Tibial artery (tissue), 4 donors: ENCODE results near the gene CYTH1.
A peak's percentile ranks its signal among the peaks of the same experiment; 100 is the strongest.

Source experiments
- DNase-seq, 2 donors: peaks; one replicate each; pipeline ENCODE4 v3.0.0-alpha.2; 2019
- H3K27ac ChIP-seq, 2 donors: fragments of 200-600 bp; sonication (generic) in 1 of 2; 1 replicate in 1 of 2; 2 replicates in 1 of 2; pipeline ENCODE4 v1.5.1; 2018 to 2019; ENCODE audit warnings: mild to moderate bottlenecking in 1 of 2
- H3K27me3 ChIP-seq, 2 donors: fragments of 200-600 bp; sonication (generic) in 1 of 2; one replicate each; pipeline versions ENCODE4 v1.5.1 to v1.6.0; 2016 to 2019
- H3K36me3 ChIP-seq, 3 donors: fragments of 200-600 bp; sonication (generic) in 2 of 3; one replicate each; pipeline ENCODE4 v1.5.1; 2016 to 2019; ENCODE audit warnings: mild to moderate bottlenecking in 2 of 3
- H3K4me1 ChIP-seq, 4 donors: fragments of 200-600 bp; sonication (generic) in 2 of 4; 1 replicate in 3 of 4; 2 replicates in 1 of 4; pipeline ENCODE4 v1.5.1; 2016 to 2019
- H3K4me3 ChIP-seq, 2 donors: fragments of 200-600 bp; sonication (generic) in 1 of 2; 1 replicate in 1 of 2; 2 replicates in 1 of 2; pipeline ENCODE4 v1.5.1; 2018 to 2019; ENCODE audit warnings: mild to moderate bottlenecking in 2 of 2
- H3K9me3 ChIP-seq, 3 donors: fragments of 200-600 bp; sonication (generic) in 1 of 3; one replicate each; pipeline ENCODE4 v1.5.1; 2016 to 2019
- CTCF ChIP-seq, 2 experiments: fragments of 200-600 bp in 1 of 2; fragments of 450-650 bp in 1 of 2; IDR thresholded peaks; one replicate each; pipeline ENCODE4 v1.5.1; 2017 to 2019; ENCODE audit warnings: antibody characterized with exemption in 2 of 2, mild to moderate bottlenecking in 1 of 2, moderate library complexity in 1 of 2
- intact Hi-C: fragments of 100-400 bp; cut with DNase I; formaldehyde crosslinking; loops from one replicate; pipeline ENCODE4 v1.15.0; 2023; ENCODE audit warnings: low total_unique reads

CYTH1 gene

GRCh38 chr17:78726513-78726912 is 55.6 kb downstream of the CYTH1 start:
- H3K27ac ChIP-seq: no peak overlapping the region
- TF ChIP-seq CTCF (IDR thresholded peaks at IDR 0.05): no peak
- H3K4me3 ChIP-seq: no peak overlapping the region
- no peak for DNase-seq
- no peaks in the 10 kb centered on the region for H3K27me3 ChIP-seq
- intact Hi-C loops: no loop called here
- H3K9me3 ChIP-seq: no peaks in the 10 kb centered on the region
- no peaks in the 10 kb centered on the region for H3K36me3 ChIP-seq
- peaks cover 0 to 36% (median 33%) of the 10 kb centered on the region in 4 donors for H3K4me1 ChIP-seq

- DNase-seq: no peak
- no peak for TF ChIP-seq CTCF (IDR thresholded peaks at IDR 0.05)
- Histone ChIP-seq H3K4me3 (no peak overlapping the region), H3K27ac (no peak overlapping the region), H3K9me3 (no peaks in the 10 kb centered on the region), H3K36me3 (no peaks in the 10 kb centered on the region), H3K27me3 (no peaks in the 10 kb centered on the region), H3K4me1 (peaks cover 0 to 42% (median 37%) of the 10 kb centered on the region in 4 donors)
- intact Hi-C loops: no loop called here
Measured at GRCh38 chr17:78725448-78726021, 56.5 kb downstream of the CYTH1 start.

GRCh38 chr17:78724999-78725398 is 57.1 kb downstream of the CYTH1 start:
- DNase-seq: no peak
- Histone ChIP-seq H3K27ac (no peak overlapping the region), H3K9me3 (no peaks in the 10 kb centered on the region), H3K36me3 (no peaks in the 10 kb centered on the region), H3K4me3 (no peak overlapping the region), H3K27me3 (no peaks in the 10 kb centered on the region), H3K4me1 (peaks cover 0 to 42% (median 37%) of the 10 kb centered on the region in 4 donors)
- intact Hi-C loops: no loop called here
- TF ChIP-seq CTCF (IDR thresholded peaks at IDR 0.05): no peak

GRCh38 chr17:78724544-78724943 is 57.5 kb downstream of the CYTH1 start:
- Histone ChIP-seq H3K4me3 (no peak overlapping the region), H3K4me1 (peaks cover 0 to 42% (median 37%) of the 10 kb centered on the region in 4 donors), H3K9me3 (no peaks in the 10 kb centered on the region)

GRCh38 chr17:78723957-78724356 is 58.1 kb downstream of the CYTH1 start:
- intact Hi-C loops: no loop called here
- Histone ChIP-seq H3K4me1 (peaks cover 0 to 42% (median 37%) of the 10 kb centered on the region in 4 donors), H3K4me3 (no peak overlapping the region), H3K36me3 (no peaks in the 10 kb centered on the region), H3K9me3 (no peaks in the 10 kb centered on the region), H3K27me3 (no peaks in the 10 kb centered on the region), H3K27ac (peak overlapping the region in 1 of 2 donors; percentile 45)
- DNase-seq: no peak
- no peak for TF ChIP-seq CTCF (IDR thresholded peaks at IDR 0.05)

More at GRCh38 chr17:78724544-78724943, 57.5 kb downstream of the CYTH1 start:
- intact Hi-C loops: no loop called here
- no peak for DNase-seq
- no peaks in the 10 kb centered on the region for H3K36me3 ChIP-seq
- TF ChIP-seq CTCF (IDR thresholded peaks at IDR 0.05): no peak
- H3K27me3 ChIP-seq: no peaks in the 10 kb centered on the region
- peak overlapping the region in 1 of 2 donors; percentile 45 for H3K27ac ChIP-seq
